Neutrophil (primary cell): Measurements from ENCODE around the gene OR2G3.

ENCODE experiments used
- H3K27ac ChIP-seq: fragments of 200-600 bp; sonication (generic); 2 replicates; pipeline ENCODE4 v1.5.1; 2016; ENCODE audit warnings: mild to moderate bottlenecking, moderate library complexity
- H3K27me3 ChIP-seq: fragments of 200-600 bp; sonication (generic); 2 replicates; pipeline ENCODE4 v1.6.0; 2016; ENCODE audit warnings: mild to moderate bottlenecking
- H3K36me3 ChIP-seq: fragments of 200-600 bp; sonication (generic); 2 replicates; pipeline ENCODE4 v1.5.1; 2017
- H3K4me1 ChIP-seq, 2 experiments: fragments of 200-600 bp in 1 of 2; sonication (generic) in 1 of 2; 1 replicate in 1 of 2; 2 replicates in 1 of 2; pipeline versions ENCODE4 v1.5.1 to v1.6.1; 2013 to 2016; ENCODE audit warnings: low read depth in 1 of 2, low read length in 1 of 2, mild to moderate bottlenecking in 1 of 2, moderate library complexity in 1 of 2; ENCODE audit not compliant: control insufficient read depth in 1 of 2, insufficient read depth in 1 of 2
- H3K4me3 ChIP-seq, 2 experiments: fragments of 200-600 bp in 1 of 2; sonication (generic) in 1 of 2; 1 replicate in 1 of 2; 2 replicates in 1 of 2; pipeline ENCODE4 v1.5.1; 2013 to 2016; ENCODE audit warnings: low read depth in 1 of 2, low read length in 1 of 2, mild to moderate bottlenecking in 1 of 2, moderate library complexity in 1 of 2
- H3K9me3 ChIP-seq: fragments of 200-600 bp; sonication (generic); 2 replicates; pipeline ENCODE4 v1.5.1; 2016
- TF ChIP-seq, protein P1 (sequence below): fragments of 200-600 bp; sonication (generic); IDR thresholded peaks from 2 replicates; pipeline ENCODE4 v1.5.1; 2016; ENCODE audit warnings: antibody characterized with exemption

Gene OR2G3

GRCh38 chr1:247646867-247647266 is 41.5 kb downstream of the OR2G3 start:
- H3K36me3 ChIP-seq: no peaks in the 10 kb centered on the region

GRCh38 chr1:247647864-247648263 is 42.5 kb downstream of the OR2G3 start:
- H3K9me3 ChIP-seq: no peaks in the 10 kb centered on the region
- TF ChIP-seq, protein P1, sequence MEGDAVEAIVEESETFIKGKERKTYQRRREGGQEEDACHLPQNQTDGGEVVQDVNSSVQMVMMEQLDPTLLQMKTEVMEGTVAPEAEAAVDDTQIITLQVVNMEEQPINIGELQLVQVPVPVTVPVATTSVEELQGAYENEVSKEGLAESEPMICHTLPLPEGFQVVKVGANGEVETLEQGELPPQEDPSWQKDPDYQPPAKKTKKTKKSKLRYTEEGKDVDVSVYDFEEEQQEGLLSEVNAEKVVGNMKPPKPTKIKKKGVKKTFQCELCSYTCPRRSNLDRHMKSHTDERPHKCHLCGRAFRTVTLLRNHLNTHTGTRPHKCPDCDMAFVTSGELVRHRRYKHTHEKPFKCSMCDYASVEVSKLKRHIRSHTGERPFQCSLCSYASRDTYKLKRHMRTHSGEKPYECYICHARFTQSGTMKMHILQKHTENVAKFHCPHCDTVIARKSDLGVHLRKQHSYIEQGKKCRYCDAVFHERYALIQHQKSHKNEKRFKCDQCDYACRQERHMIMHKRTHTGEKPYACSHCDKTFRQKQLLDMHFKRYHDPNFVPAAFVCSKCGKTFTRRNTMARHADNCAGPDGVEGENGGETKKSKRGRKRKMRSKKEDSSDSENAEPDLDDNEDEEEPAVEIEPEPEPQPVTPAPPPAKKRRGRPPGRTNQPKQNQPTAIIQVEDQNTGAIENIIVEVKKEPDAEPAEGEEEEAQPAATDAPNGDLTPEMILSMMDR: no peak

More at GRCh38 chr1:247646867-247647266, 41.5 kb downstream of the OR2G3 start:
- no peaks in the 10 kb centered on the region for H3K9me3 ChIP-seq
- no peaks in the 10 kb centered on the region for H3K4me1 ChIP-seq
- H3K27ac ChIP-seq: no peak overlapping the region
- H3K4me3 ChIP-seq: no peak overlapping the region
- TF ChIP-seq, protein P1: no peak
- H3K27me3 ChIP-seq: no peaks in the 10 kb centered on the region

DNA sequence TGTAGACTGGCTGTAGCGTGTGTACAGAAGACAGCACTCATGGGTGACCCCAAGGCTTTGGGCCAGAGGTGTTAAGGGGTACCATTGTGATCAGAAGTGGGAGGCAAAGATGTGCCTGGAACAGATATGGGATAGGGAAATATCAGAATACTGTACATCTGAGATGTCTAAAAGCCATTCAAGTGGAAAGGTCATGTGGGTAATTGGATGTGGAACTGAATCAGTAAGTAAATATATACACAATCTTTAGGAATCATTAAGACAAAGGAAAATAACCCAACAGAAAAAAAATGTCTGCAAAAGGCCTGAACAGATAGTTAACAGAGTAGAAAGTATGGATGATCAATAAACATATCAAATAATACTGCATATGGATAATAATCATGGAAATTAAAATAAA is 47.7 kb downstream of the OR2G3 start:
- Histone ChIP-seq H3K27ac (no peak overlapping the region), H3K9me3 (no peaks in the 10 kb centered on the region), H3K27me3 (no peaks in the 10 kb centered on the region), H3K36me3 (no peaks in the 10 kb centered on the region), H3K4me1 (peaks cover 0 to 4% of the 10 kb centered on the region in 2 experiments), H3K4me3 (no peak overlapping the region)
- TF ChIP-seq, protein P1: no peak

More at GRCh38 chr1:247647864-247648263, 42.5 kb downstream of the OR2G3 start:
- H3K4me1 ChIP-seq: no peaks in the 10 kb centered on the region
- no peak overlapping the region for H3K27ac ChIP-seq
- no peaks in the 10 kb centered on the region for H3K36me3 ChIP-seq
- no peaks in the 10 kb centered on the region for H3K27me3 ChIP-seq
- no peak overlapping the region for H3K4me3 ChIP-seq
